NCI-H82 treated with DMSO at 0.1 percent for 48 hours (cell line): ENCODE data around the gene TAB2.
"Not testable (repeated sequence)": the region's sequence is repeated elsewhere in the genome, so short reads cannot be mapped to it uniquely, and the experiment has no call there.

Experiments used
- DNase-seq: peaks from one replicate; lab custom pipeline; 2025; ENCODE audit not compliant: unreplicated experiment; lab: John Stamatoyannopoulos, UW

The TAB2 gene

DNA sequence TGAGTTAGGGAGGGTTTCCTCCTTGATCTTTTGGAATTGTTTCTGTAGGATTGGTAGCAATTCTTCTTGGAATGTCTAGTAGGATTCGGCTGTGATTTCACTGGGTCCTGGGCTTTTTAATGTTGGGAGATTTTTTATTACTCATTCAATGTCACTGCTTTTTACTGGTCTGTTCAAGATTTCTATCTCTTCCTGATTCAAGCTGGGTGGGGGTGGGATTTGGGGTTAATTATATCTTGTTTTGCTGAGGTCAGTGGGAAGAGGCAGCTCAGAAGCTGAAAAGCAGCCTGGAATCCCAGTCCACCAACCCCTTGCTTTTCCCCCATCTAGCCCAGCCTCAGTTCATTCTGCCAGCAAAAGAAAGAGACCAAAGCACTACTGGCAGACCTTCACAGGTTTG, 122.1 kb downstream of the TAB2 start:
- DNase-seq = no peak

DNA sequence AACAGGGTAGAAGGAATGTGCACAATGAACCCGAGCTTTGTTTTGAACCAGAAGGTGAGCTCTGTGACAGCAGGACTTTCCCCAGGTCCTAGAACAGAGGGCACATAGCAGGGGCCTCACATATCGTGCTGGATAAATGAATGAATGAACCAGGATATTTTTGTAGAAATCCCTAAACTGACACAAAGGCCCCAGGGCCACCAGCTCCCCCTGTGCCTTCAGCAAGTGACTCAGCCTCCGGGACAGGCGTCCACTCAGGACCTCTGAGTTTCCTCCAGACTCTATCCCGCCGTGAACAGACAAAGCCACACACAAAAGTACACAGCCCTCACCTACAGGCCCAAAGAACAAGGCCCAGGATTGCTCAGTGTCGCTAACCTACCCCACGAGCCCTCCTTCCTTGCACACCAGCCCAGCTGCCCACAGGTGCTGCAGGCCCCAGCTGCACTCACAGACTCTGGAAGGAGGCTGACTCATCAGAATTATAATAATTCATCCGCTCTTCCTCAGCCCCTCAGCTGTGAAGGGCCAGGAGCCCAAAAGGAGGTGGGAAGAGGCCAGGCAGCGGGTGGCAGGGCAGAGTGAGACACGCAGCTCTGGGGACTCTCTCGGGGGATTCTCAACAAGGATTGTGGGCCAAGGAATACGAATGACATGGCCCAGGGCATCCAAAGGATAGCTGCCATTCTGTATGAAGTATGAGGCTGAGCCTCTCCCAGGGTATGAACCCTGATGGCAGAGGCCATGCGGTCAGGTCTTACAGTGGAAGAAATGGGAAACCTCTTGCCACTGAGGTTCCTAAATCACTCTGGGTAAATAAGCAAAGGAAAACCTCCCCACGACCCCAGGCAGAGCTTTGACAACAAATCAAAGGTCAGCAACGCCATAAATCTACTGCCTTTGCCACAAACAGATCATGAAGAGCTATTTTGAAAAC, 123.5 kb downstream of the TAB2 start:
- no peak for DNase-seq

DNA sequence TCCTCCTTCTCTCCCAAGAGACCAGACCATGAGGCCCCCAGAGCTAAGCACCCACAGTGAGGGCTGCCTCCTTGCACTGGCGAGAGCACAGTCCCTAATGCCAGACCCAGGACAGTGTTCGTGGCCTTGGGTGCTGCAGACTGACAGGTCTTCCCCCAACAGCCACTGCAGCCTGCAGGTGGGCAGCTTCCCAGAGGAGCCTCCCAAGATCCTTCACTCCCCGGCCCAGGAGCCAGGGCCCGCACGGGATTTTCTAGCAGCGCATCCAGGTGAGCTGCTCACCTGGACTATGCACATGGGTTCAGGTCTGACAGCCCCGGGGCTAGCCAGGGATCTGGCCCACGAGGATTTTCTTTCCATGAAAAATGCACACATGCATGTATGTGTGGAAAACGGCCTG, 124.2 kb downstream of the TAB2 start:
- no peak for DNase-seq

GRCh38 chr6:149443411-149444181, 126.1 kb downstream of the TAB2 start:
- DNase-seq = no peak

- not testable (repeated sequence) for DNase-seq
Observed at GRCh38 chr6:149444360-149445094, 127.0 kb downstream of the TAB2 start.

DNA sequence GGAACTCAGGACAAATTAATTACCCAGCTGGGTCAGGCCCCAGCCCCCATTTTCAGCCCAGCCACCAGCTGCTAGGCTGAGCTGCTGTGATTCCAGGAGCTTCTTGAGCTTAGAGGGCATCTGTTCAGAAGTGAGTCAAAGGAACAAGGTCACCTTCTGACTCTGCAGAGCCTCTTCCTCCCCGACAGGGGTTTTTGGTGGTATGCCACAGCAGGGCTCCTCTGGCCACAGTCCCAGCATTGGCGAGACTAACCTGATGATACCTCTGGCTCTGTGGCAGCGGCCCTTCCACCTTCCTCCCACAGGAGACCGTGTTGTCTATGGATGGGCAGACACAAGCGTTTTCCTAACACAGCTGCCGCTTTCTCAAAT, 127.6 kb downstream of the TAB2 start:
- DNase-seq = no peak

GRCh38 chr6:149445573-149445972, 128.1 kb downstream of the TAB2 start:
- DNase-seq = no peak

DNA sequence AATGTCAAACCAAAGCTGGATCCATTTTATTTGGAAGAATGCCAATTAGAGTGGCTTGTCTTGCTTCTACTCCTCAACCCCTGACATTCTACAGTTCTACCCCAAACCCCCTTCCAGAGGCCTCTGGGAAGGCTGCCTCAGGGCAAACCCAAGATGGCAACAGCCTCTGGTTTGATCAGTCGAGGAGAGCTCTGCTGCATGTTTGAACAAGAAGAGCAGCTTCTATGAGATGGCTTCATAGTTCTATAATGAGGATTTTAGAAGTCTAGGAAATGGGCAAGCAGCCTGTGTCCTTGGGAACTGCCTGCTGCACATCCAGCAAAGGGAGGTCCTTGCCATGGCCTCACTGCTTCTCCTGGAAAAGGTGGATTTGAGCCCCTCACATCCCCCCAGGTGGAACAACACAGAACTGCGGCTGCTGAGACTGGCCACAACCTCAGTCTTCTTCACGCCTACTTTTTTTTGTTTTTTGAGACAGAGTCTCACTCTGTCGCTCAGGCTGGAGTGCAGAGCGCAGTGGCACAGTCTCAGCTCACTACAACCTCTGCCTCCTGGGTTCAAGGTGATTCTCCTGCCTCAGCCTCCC, 129.4 kb downstream of the TAB2 start:
- no peak for DNase-seq

DNA sequence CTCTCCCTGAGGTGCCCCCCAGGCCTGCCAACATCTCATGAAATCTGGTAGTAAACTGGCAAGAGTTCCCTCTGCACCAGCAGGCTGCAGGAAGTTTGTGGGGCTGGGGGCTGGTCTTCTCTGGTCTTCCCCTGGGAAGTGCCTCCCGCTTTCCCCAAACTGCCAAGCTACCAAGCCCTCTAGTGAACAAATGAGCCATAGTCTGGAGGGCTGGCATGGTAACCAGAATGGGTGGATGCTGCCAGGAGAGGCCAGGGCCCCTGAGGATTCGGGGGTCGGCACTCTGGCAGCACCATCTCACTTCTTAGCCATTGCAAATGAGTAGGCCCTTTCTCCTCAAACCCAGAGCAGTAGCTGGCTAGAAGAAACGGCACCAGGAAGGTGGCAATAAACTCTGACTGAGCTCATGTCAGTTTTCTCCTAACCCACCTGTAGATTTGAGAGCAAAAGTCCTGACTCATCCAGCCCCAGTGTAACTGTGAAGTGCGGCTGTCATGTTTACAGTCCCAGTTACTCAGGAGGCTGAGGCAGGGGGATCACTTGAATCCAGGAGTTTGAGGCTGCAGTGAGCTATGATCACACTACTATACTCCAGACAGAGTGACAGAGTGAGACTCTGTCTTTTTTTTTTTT, 131.4 kb downstream of the TAB2 start:
- DNase-seq = no peak

DNA sequence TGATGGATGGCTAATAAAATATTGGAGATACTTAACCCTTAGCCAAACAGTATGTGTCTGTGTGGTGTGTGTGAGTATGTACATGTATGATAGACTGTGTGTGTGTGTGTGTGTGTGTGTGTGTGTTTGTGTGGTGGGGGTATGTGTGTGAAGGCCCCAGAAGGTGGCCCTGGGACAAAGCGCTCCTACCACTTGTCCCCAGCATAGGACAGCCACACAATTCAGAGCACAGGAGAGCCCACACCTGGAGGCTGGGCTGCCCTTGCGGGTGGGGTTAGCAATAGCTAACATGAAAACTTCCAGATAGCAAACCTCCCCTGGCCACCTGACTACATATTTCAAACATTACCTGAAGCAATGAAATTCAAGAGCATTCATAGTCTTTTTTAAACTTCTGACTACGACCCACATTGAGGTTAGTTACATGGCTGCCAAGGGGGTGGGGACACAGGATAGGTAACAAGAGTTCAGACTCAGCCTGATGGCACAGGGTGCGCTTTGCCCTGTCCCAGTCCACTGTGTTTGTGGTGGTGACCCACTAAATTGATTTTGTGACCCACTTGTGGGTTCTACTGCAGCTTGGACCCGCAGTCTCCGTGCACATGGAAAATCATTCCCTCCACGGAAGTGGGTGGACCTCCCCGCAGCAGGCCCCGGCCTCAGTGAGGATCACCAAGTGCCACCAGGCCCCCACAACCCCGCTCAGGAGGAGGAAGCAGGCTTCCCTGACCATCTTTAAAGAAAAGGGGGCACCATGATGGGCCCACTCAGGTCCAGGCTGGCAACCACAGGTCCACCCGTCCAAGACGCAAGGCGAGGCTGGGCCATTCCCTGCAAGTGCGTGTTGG, 132.5 kb downstream of the TAB2 start:
- DNase-seq = no peak

DNA sequence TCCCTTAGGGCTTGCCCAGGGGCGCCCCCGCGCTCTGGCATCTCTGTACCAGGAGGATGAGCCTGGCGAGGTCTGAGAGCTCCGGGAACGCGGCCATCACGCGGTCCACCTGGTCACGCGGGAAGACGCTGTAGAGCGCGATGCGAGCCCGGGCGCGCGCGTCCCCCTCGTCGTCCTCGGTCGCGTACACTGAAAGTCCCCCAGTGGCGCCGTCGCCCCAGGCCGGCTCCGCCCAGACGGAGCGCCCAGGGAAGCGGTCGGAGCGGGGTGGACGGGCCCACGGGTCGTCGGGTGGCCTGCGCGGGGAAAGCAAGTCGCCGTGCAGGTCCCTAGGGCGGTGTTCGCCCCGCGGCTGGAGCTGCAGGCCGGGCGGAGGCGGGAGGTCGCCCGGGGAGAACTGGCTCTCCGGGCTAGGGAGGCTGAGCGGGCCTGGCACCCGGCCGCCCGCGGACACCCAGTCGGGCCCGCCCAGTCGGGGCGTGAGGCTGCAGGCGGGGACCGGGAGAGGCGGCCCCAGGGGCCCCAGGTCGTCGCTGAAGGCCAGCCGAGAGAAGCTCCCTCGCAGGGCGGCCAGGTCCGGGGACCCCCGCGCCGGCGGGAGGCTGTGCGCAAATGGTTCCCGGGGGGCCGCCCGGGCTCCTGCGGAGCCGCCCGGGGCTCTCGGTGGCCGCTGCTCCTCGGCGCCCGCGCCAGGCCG, 133.3 kb downstream of the TAB2 start:
- DNase-seq = no peak

DNA sequence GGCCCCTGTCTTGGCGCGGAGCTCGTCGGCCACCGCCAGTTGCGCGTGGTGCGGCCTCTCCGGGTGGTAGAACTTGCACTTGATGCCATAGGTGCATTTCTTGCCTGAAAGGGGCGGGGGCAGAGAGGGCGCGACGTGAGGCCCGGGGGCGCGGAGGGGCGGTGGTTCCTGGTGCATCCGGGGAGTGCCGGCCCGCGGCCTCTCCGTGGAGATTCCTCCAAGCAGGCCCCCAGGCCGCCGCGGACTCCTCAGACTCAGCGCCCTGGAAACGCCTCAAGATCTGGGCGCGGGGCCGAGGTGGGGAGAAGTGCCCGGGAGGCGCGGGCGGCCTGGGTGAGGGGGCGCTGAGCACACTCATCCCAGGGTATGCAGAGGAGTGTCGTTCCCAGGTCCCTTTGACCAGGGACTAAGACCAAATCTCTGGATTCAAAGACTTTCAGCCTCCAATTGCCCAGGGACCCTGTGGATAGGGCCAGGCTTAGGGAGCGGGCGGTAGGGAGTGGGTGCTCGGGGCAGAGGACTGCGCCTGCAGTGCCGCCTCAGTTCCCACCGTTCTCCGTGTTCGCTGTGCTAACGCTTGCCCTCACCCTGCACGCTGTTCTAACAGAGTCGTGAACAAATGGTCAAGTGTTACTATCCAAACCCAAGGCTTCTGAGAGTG, 134.0 kb downstream of the TAB2 start:
- DNase-seq = no peak

- no peak for DNase-seq
Observed at GRCh38 chr6:149452037-149452939, 134.8 kb downstream of the TAB2 start.

GRCh38 chr6:149453597-149454345, 136.3 kb downstream of the TAB2 start:
- DNase-seq = no peak

GRCh38 chr6:149454346-149454848, 136.9 kb downstream of the TAB2 start:
- no peak for DNase-seq

DNA sequence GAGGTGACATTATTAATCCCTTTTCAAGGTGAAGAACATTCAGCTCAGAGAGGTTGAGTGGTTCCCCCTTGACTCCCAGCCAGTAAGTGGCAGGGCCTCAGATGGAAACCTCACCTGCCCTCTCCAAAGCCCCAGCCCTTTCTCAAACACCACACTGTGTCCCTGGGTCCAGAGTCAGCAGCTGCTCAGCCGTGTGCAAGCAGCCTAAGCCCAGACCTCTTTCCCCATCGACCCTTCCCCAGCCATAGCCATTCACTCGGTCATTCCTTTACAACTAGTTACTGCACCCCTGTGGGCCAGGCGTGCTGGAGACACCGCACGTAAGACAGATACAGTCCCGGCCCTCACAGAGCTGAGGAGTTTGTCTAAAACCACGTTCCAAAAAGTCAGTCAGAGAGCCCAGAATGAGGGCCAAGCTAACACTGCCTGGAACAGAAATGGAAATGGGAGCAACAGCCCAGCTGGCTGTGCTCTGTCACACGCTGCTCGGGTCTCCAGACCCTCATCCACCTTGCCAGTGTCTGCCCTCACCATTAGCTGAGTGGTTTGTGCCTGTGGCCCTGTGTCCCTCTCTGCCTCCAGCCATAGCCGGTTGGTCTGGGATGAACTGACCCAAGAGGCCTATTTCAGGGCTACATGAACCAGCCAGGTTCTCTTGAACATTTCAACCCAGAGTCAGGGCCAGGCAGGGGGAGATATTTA, 137.7 kb downstream of the TAB2 start:
- DNase-seq = no peak
